D721Med (cell line): Measurements from ENCODE around the gene MS4A4E.
"Not testable (repeated sequence)": the region's sequence is repeated elsewhere in the genome, so short reads cannot be mapped to it uniquely, and the experiment has no call there.

Experiments
- DNase-seq: peaks from one replicate; pipeline ENCODE4 v3.0.0; 2011; ENCODE audit warnings: low spot score; ENCODE audit not compliant: insufficient read length
- FAIRE-seq: peaks from 2 replicates; lab custom pipeline; 2011; peaks lifted over from hg19 to GRCh38; lab: Jason Lieb, UNC
- TF ChIP-seq, protein P1 (sequence below): IDR thresholded peaks from 2 replicates; pipeline ENCODE4 v1.5.1; 2012; ENCODE audit warnings: mild to moderate bottlenecking, control low read depth; ENCODE audit not compliant: insufficient read depth; ENCODE audit errors: missing control alignments

The MS4A4E gene

DNA sequence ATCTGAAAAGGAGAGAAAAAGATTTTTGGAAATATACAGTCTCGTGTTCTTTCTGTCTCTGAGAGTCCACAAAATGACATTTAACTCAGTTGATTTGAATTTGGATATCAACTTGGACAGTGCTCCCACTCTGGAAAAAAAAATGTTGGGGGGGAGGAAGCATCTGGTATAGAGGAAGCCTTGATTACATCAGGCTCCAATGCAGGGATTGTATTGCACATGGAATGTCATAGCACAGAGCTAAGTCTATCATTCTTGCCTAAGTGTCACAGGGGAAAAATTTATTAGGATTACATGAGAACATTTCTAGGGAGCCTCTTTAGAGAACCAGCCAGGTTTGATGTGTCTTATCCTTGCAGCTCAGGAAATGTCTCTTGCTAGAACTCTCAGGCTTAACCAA is 83.1 kb downstream of the MS4A4E start:
- TF ChIP-seq, protein P1, sequence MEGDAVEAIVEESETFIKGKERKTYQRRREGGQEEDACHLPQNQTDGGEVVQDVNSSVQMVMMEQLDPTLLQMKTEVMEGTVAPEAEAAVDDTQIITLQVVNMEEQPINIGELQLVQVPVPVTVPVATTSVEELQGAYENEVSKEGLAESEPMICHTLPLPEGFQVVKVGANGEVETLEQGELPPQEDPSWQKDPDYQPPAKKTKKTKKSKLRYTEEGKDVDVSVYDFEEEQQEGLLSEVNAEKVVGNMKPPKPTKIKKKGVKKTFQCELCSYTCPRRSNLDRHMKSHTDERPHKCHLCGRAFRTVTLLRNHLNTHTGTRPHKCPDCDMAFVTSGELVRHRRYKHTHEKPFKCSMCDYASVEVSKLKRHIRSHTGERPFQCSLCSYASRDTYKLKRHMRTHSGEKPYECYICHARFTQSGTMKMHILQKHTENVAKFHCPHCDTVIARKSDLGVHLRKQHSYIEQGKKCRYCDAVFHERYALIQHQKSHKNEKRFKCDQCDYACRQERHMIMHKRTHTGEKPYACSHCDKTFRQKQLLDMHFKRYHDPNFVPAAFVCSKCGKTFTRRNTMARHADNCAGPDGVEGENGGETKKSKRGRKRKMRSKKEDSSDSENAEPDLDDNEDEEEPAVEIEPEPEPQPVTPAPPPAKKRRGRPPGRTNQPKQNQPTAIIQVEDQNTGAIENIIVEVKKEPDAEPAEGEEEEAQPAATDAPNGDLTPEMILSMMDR, result no peak
- FAIRE-seq, result no peak

DNA sequence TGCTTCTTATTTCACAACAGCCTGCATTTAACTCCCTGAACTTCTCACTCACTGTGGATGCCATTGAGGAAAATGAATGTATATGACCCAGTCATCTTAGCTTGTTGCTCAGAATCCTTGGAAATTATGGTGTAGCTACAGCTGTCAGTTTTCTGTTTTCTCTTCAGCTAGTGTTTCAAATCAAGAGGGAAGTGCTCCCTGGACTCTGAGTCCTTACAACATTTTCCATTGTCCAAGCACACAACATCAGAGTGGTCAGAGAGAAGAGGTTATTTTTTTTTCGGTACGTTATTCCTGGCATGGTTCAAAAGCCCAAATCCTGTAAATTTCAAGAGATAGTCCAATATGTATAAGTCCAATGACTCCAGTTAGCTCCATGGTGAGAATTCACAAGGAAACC is 83.7 kb downstream of the MS4A4E start:
- TF ChIP-seq, protein P1, result no peak
- FAIRE-seq (no peak), DNase-seq (no peak)

More for the DNA sequence above, 83.1 kb downstream of the MS4A4E start:
- DNase-seq, result no peak

DNA sequence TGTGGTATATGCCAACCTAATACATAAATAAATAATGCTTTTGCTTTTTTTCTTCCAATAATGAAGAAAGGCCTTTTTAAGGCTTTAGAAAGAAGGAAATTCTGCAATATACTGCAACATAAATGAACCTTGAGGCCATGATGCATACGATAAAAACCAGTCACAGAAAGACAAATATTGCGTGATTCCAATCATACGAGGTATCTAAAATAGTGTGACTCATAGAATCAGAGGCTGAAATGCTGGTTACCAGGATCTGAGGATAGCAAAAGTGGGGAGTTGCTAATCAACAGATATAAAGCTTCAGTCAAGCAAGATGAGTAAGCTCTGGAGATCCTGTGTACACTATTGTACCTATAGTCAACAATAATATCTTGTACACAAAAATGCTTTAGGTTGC is 84.3 kb downstream of the MS4A4E start:
- TF ChIP-seq, protein P1, result no peak
- no peak for DNase-seq
- no peak for FAIRE-seq

GRCh38 chr11:60155931-60156330 is 87.0 kb downstream of the MS4A4E start:
- no peak for DNase-seq
- TF ChIP-seq, protein P1, result no peak
- no peak for FAIRE-seq

- DNase-seq, FAIRE-seq: not testable (repeated sequence)
Measured at GRCh38 chr11:60152727-60153126, 90.2 kb downstream of the MS4A4E start.

DNA sequence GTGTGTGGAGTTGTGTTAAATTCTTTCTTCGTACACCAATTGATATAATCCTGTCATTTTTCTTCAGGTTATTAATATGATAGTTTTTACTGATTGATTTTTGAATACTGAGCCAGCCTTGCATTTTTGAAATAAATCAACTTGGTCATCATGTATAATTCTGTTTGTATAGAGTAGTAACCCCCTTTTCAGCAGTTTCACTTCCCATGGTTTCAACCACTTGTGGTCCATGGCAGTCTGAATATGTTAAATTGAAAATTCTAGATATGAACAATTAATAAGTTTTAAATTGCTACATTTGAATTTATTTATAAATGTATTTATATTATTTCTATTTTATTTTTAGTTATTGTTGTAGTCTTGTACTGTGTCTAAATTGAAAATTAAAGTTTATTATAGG is 92.7 kb downstream of the MS4A4E start:
- DNase-seq (no peak), FAIRE-seq (no peak)
- TF ChIP-seq, protein P1, result no peak
